ENCODE results near the gene LIN28B.

DNA sequence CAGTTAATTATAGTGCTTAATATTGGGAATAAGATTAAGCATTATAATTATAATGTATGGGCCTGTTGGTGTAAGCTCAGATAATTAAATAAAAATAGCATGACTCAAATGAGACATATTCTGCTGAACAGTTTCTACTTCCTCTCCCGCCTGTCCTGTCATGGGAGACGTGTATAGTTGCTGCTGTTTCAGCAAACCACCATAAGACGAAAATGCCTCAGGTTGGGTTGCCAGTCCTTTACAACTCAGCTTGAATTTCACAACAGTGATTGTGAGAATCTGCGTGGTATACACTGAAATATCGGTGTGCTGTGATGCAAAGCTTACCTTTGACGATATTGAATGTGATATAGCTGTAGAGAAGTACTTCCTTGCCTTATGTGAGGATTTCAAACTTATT lies 123.4 kb downstream of the LIN28B start:
- TF ChIP-seq, protein P1, sequence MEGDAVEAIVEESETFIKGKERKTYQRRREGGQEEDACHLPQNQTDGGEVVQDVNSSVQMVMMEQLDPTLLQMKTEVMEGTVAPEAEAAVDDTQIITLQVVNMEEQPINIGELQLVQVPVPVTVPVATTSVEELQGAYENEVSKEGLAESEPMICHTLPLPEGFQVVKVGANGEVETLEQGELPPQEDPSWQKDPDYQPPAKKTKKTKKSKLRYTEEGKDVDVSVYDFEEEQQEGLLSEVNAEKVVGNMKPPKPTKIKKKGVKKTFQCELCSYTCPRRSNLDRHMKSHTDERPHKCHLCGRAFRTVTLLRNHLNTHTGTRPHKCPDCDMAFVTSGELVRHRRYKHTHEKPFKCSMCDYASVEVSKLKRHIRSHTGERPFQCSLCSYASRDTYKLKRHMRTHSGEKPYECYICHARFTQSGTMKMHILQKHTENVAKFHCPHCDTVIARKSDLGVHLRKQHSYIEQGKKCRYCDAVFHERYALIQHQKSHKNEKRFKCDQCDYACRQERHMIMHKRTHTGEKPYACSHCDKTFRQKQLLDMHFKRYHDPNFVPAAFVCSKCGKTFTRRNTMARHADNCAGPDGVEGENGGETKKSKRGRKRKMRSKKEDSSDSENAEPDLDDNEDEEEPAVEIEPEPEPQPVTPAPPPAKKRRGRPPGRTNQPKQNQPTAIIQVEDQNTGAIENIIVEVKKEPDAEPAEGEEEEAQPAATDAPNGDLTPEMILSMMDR (conservative IDR thresholded peaks at IDR 0.05; ENCODE audit: low read depth in 2 of 2): no peak
- TF ChIP-seq EZH2 (IDR thresholded peaks at IDR 0.05; ENCODE audit: low read depth, unreplicated experiment) (no peak), NANOG (IDR thresholded peaks at IDR 0.05; ENCODE audit: borderline replicate concordance) (no peak), JUNB (IDR thresholded peaks at IDR 0.05; ENCODE audit: unreplicated experiment) (no peak), POLR2AphosphoS5 (IDR thresholded peaks at IDR 0.05; ENCODE audit: low read depth) (no peak), EZH2phosphoT487 (IDR thresholded peaks at IDR 0.05; ENCODE audit: unreplicated experiment) (no peak), STAT1 (IDR thresholded peaks at IDR 0.05; ENCODE audit: unreplicated experiment) (no peak)
- TF ChIP-seq, protein P2, sequence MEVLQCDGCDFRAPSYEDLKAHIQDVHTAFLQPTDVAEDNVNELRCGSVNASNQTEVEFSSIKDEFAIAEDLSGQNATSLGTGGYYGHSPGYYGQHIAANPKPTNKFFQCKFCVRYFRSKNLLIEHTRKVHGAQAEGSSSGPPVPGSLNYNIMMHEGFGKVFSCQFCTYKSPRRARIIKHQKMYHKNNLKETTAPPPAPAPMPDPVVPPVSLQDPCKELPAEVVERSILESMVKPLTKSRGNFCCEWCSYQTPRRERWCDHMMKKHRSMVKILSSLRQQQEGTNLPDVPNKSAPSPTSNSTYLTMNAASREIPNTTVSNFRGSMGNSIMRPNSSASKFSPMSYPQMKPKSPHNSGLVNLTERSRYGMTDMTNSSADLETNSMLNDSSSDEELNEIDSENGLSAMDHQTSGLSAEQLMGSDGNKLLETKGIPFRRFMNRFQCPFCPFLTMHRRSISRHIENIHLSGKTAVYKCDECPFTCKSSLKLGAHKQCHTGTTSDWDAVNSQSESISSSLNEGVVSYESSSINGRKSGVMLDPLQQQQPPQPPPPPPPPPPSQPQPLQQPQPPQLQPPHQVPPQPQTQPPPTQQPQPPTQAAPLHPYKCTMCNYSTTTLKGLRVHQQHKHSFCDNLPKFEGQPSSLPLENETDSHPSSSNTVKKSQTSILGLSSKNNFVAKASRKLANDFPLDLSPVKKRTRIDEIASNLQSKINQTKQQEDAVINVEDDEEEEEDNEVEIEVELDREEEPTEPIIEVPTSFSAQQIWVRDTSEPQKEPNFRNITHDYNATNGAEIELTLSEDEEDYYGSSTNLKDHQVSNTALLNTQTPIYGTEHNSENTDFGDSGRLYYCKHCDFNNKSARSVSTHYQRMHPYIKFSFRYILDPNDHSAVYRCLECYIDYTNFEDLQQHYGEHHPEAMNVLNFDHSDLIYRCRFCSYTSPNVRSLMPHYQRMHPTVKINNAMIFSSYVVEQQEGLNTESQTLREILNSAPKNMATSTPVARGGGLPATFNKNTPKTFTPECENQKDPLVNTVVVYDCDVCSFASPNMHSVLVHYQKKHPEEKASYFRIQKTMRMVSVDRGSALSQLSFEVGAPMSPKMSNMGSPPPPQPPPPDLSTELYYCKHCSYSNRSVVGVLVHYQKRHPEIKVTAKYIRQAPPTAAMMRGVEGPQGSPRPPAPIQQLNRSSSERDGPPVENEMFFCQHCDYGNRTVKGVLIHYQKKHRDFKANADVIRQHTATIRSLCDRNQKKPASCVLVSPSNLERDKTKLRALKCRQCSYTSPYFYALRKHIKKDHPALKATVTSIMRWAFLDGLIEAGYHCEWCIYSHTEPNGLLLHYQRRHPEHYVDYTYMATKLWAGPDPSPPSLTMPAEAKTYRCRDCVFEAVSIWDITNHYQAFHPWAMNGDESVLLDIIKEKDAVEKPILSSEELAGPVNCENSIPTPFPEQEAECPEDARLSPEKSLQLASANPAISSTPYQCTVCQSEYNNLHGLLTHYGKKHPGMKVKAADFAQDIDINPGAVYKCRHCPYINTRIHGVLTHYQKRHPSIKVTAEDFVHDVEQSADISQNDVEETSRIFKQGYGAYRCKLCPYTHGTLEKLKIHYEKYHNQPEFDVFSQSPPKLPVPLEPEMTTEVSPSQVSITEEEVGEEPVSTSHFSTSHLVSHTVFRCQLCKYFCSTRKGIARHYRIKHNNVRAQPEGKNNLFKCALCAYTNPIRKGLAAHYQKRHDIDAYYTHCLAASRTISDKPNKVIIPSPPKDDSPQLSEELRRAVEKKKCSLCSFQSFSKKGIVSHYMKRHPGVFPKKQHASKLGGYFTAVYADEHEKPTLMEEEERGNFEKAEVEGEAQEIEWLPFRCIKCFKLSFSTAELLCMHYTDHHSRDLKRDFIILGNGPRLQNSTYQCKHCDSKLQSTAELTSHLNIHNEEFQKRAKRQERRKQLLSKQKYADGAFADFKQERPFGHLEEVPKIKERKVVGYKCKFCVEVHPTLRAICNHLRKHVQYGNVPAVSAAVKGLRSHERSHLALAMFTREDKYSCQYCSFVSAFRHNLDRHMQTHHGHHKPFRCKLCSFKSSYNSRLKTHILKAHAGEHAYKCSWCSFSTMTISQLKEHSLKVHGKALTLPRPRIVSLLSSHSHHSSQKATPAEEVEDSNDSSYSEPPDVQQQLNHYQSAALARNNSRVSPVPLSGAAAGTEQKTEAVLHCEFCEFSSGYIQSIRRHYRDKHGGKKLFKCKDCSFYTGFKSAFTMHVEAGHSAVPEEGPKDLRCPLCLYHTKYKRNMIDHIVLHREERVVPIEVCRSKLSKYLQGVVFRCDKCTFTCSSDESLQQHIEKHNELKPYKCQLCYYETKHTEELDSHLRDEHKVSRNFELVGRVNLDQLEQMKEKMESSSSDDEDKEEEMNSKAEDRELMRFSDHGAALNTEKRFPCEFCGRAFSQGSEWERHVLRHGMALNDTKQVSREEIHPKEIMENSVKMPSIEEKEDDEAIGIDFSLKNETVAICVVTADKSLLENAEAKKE (CRISPR knock-in tag; IDR thresholded peaks at IDR 0.05): no peak
- TF ChIP-seq, protein P3, sequence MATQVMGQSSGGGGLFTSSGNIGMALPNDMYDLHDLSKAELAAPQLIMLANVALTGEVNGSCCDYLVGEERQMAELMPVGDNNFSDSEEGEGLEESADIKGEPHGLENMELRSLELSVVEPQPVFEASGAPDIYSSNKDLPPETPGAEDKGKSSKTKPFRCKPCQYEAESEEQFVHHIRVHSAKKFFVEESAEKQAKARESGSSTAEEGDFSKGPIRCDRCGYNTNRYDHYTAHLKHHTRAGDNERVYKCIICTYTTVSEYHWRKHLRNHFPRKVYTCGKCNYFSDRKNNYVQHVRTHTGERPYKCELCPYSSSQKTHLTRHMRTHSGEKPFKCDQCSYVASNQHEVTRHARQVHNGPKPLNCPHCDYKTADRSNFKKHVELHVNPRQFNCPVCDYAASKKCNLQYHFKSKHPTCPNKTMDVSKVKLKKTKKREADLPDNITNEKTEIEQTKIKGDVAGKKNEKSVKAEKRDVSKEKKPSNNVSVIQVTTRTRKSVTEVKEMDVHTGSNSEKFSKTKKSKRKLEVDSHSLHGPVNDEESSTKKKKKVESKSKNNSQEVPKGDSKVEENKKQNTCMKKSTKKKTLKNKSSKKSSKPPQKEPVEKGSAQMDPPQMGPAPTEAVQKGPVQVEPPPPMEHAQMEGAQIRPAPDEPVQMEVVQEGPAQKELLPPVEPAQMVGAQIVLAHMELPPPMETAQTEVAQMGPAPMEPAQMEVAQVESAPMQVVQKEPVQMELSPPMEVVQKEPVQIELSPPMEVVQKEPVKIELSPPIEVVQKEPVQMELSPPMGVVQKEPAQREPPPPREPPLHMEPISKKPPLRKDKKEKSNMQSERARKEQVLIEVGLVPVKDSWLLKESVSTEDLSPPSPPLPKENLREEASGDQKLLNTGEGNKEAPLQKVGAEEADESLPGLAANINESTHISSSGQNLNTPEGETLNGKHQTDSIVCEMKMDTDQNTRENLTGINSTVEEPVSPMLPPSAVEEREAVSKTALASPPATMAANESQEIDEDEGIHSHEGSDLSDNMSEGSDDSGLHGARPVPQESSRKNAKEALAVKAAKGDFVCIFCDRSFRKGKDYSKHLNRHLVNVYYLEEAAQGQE (IDR thresholded peaks at IDR 0.05; ENCODE audit: unreplicated experiment): no peak
- TF ChIP-seq, protein P4, sequence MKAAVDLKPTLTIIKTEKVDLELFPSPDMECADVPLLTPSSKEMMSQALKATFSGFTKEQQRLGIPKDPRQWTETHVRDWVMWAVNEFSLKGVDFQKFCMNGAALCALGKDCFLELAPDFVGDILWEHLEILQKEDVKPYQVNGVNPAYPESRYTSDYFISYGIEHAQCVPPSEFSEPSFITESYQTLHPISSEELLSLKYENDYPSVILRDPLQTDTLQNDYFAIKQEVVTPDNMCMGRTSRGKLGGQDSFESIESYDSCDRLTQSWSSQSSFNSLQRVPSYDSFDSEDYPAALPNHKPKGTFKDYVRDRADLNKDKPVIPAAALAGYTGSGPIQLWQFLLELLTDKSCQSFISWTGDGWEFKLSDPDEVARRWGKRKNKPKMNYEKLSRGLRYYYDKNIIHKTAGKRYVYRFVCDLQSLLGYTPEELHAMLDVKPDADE (IDR thresholded peaks at IDR 0.05): no peak
